HG03457 (cell line): ENCODE measurements around the gene TFAM.

Source experiments
- ATAC-seq: cut with Tn5 transposase; IDR thresholded peaks from one replicate; pipeline ENCODE4 v1.9.1; 2021; ENCODE audit warnings: moderate number of reproducible peaks; ENCODE audit not compliant: unreplicated experiment

The TFAM gene

GRCh38 chr10:58433066-58433465 is 47.9 kb downstream of the TFAM start:
- no peak for ATAC-seq

GRCh38 chr10:58433571-58433970 is 48.4 kb downstream of the TFAM start:
- ATAC-seq: no peak

DNA sequence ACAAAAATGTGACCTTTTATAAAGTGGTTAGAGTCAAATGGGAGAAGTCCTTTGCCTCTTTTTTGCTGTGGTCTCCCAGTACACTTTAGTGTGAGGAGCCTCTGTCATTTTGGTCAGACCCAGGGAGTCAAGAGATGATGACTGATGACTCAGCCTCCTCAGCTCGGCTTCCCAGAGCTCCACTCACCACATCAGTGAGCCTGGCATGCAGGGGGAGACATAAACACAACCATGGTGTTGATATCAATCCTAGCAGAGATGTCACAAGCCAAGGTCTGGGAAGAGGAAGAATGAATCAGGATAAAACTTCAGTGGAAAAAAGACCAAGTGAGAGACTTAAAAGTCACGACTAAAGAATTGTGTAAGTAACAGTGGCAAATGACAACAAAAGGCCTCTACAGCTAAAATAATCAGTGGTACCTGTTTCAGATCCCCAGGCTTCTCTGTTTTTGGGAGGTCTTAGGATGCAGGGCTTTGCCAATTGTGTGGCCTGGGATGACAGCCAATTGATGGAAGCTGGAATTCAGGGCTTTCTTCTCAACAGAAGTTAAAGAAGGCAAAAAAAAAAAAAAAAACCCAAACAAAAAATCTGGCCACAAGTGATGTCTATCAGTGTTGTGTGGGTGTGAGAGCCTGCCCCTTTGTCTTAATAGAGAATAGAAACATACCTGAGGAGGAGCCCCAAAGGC is 50.2 kb downstream of the TFAM start:
- ATAC-seq: no peak

DNA sequence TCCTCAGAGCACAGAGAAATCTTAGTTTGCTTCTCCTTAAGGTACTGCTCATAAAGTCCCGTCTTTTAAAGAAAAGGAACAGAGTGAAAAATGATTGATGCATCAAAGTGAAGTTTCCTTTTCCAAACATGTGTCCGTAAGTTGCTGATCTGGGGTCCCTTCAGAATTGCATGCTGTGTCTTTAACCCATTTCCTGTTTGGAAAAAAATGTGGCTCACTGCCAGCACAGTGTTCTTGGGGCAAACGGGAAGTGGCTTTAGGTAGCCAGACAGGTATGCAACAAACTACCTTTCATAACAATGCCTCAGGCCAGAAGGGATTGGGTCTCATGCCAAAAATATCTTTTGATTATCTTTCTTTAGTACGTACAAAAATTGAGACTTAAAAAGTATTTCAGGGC is 50.9 kb downstream of the TFAM start:
- ATAC-seq: no peak

DNA sequence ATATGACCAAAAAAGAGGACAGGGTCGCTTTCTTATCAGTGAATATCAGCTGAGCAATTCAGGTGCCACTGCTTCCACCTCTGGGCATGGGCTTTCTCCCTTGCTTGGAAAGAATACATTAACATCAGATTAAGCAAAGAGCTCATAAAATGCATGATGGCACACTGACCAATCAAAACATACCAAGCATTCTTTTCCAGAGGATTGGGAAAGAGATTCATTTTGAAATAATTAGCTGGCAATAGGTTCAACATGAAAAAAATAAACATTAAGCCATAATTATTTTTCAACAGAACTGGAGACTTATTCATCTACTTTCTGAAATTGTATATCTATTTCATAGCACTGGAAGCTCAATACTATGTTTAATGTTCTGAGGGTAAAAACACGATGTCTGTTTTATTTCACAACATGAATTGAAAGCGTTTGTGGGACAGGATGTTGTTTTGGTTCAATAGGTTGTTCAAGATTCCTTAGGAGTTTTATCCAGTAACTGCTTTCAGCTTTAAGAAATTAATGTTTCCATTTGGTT is 53.2 kb downstream of the TFAM start:
- no peak for ATAC-seq

DNA sequence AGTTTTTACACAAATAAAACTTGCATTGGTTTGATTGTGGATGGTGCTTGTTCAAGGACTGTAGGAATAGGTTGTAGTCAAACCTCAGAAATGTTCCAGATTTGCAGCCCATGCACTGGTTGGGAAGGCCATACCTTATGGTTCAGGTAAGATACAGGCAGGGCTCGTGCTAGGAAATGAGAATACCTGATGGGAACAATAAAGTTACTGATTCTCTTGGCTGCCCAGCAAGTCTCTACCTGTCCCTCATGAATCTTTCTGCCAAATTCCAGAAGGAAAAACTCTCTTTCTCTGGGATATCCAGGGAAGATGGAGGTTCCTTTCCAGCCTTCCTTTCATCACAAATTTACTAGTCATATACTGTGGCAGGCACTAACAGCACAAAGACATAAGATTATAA is 53.8 kb downstream of the TFAM start:
- ATAC-seq: no peak

DNA sequence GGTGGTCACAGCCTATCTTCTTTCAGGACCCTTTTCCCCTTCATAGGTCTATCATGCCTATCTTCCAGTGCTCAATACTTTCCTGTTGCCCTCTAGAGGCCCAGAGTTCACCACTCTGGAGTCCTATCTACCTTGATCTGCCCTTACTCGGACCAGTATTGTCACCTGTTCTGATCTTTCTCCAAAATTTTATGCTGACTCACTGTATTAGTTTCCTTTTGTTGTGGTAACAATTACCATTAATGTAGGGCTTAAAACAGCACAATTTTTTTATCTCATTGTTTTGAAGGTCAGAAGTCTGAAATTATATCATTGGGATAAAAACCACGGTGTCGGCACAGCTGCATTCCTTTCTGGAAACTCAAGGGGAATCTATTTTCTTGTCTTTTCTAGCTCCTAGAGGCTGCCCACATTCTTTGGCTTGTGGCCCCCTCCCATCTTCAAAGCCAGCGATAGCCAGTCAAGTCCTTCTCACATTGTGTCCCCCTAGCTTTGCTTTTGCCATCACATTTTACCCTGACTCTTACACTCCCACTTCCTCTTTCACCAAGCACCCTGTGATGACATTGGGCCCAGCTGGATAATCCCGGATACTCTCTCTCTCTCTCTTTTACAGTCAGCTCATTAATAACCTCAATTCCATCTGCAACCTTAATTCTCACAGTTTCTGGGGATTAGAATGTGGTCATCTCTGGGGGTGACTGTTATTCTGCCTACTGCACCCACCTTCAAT is 54.6 kb downstream of the TFAM start:
- no peak for ATAC-seq

DNA sequence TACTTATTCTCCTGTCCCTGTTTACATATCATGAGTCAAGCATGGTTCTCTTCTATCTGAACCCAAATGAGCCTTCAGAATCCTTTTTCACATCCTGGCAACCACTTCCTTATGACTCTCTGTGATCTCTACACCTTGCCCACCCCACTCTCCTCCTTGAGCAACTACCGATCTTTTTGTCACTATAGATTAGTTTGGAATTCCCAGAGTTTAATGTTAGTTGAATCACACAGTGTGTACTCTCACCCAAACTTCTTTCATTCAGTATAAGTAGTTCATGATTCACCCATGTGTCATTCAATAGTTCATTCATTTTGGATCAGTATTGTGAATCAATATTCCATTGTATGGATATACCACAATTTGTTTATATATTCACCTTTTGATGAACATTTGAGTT is 55.3 kb downstream of the TFAM start:
- no peak for ATAC-seq

- no peak for ATAC-seq
Measured at GRCh38 chr10:58444321-58444720, 59.1 kb downstream of the TFAM start.

- ATAC-seq: no peak
Measured at GRCh38 chr10:58444876-58445275, 59.7 kb downstream of the TFAM start.

DNA sequence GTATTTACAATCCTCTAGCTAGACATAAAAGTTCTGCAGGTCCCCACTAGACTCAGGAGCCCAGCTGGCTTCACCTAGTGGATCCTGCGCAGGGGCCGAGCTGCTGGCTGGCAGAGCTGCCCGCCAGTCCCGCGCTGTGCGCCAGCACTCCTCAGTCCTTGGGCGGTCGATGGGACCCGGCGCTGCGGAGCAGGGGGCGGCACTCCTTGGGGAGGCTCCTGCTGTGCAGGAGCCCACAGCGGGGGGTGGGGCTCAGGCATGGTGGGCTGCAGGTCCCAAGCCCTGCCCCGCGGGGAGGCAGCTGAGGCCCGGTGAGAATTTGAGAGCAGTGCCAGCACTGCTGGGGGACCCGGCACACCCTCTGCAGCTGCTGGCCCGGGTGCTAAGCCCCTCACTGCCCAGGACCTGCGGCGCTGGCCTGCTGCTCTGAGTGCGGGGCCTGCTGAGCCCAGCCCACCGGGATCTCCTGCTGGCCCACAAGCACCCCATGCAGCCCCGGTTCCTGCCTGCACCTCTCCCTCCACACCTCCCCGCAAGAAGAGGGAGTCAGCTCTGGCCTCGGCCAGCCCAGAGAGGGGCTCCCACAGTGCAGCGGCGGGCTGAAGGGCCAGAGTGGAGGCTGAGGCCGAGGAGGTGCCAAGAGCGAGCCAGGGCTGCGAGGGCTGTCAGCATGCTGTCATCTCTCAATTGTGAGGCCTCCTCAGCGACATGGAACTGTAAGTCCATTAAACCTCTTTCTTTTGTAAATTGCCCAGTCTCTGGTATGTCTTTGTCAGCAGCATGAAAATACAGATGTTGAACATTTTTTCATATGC is 63.1 kb downstream of the TFAM start:
- no peak for ATAC-seq
